Epithelial cell of proximal tubule (primary cell): ENCODE results near the gene KCNIP1. TPM values are rescaled to one million over a fixed set of nuclear protein-coding genes. Genes with fewer than 3 reads are reported as not detected.

Experiments used
- DNase-seq: peaks from one replicate; pipeline ENCODE4 v3.0.0-alpha.2; 2011; ENCODE audit warnings: low read depth
- H3K4me3 ChIP-seq: 2 replicates; pipeline ENCODE4 v1.5.1; 2011; ENCODE audit warnings: low read depth, mild to moderate bottlenecking, low read length
- total RNA-seq: library from RNA; depleted of rRNA; stranded (reverse); fragments of >200 nt; gene quantifications from 2 replicates; pipeline ENCODE4 v1.2.3, GENCODE V29; 2015
- TF ChIP-seq, protein P1 (sequence below): conservative IDR thresholded peaks from 2 replicates; pipeline ENCODE4 v1.5.1; 2012; ENCODE audit warnings: low read depth, mild to moderate bottlenecking, low read length

Gene KCNIP1
- total RNA-seq, 1 donor from 2014 or later, result 2.0 TPM

DNA sequence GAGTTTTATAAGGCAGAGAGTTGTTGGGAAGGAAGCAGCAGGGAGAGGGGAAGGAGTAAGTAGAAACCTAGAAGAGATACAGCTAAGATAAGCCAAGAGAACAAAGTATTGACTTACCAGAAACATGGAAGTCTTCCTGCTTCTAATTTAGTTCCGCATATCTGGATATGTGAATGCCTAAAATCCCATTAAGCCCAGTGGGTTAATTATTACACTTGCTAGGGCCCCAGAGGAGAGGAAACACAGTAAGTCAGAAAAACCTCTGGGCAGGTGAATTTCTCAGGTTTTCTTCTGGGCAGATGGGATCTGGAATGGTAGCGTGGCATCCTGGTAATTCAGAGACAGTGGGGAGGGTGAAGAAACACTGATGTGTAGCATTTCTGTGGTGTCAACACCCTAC is 175.0 kb downstream of the KCNIP1 start:
- no peak overlapping the region for H3K4me3 ChIP-seq
- no peak for DNase-seq
- TF ChIP-seq, protein P1, sequence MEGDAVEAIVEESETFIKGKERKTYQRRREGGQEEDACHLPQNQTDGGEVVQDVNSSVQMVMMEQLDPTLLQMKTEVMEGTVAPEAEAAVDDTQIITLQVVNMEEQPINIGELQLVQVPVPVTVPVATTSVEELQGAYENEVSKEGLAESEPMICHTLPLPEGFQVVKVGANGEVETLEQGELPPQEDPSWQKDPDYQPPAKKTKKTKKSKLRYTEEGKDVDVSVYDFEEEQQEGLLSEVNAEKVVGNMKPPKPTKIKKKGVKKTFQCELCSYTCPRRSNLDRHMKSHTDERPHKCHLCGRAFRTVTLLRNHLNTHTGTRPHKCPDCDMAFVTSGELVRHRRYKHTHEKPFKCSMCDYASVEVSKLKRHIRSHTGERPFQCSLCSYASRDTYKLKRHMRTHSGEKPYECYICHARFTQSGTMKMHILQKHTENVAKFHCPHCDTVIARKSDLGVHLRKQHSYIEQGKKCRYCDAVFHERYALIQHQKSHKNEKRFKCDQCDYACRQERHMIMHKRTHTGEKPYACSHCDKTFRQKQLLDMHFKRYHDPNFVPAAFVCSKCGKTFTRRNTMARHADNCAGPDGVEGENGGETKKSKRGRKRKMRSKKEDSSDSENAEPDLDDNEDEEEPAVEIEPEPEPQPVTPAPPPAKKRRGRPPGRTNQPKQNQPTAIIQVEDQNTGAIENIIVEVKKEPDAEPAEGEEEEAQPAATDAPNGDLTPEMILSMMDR, result no peak

DNA sequence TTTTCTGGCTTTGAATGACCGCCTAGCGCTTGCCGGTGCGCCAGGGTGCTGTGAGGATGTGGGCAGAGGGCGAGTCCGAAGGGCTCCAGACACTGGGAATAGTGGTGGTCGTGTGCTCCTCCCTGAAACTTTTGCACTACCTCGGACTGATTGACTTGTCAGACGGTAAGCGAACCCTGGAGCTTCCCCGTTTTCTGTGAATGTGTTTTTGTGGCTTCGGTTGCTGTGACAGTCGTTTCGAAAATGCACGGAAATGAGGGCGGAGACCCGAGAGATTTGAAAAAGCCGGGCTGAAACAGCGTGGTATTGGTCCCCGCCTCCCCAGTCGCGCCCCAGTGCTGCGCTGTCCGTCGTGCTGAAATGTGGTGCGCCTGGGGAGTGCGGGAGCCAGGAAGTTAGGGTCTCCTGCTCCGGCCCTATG is 177.2 kb downstream of the KCNIP1 start:
- DNase-seq, result no peak
- peak overlapping the region; percentile 39 for H3K4me3 ChIP-seq
- TF ChIP-seq, protein P1, result no peak

DNA sequence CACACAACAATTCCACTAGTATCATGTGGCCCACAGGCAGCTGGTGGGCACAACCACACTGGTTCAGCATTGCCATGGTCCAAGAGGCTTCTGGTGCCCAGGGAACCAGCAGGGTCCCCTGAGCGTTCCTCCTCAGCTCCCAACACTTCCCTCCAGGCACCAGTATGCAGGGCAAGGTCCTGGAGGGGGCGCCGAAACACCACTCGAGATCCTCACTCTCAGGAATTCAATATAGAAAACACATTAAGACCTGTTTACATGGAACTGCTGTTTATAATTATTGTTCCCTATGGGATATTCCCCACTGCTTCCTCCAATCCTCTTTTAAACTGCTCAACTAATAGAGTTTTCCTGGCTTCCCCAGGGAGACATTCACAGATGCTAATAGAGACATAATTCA is 187.8 kb downstream of the KCNIP1 start:
- no peak overlapping the region for H3K4me3 ChIP-seq
- TF ChIP-seq, protein P1, result no peak

DNA sequence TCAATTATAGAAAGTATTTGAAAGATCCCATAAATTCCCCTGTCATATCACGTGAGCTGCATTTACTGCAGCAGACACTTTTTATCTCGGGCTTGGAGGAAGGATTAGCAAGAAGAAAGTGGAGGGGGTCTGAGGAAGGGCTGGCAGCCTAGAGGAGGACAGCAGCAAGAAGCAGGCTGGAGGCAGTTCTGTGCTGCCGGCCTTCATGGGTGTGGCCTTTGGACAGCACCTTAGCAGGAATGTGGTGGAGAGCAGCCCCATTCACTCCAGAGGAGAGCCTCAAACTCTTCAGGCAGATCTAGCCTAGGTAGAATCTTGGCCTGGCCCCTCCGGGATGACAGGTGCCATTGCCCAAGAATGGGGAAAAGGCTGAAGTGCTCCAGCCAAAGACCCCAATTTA is 189.9 kb downstream of the KCNIP1 start:
- H3K4me3 ChIP-seq, result no peak overlapping the region
- no peak for DNase-seq
- TF ChIP-seq, protein P1, result no peak

More for the DNA sequence above, 187.8 kb downstream of the KCNIP1 start:
- DNase-seq, result no peak

DNA sequence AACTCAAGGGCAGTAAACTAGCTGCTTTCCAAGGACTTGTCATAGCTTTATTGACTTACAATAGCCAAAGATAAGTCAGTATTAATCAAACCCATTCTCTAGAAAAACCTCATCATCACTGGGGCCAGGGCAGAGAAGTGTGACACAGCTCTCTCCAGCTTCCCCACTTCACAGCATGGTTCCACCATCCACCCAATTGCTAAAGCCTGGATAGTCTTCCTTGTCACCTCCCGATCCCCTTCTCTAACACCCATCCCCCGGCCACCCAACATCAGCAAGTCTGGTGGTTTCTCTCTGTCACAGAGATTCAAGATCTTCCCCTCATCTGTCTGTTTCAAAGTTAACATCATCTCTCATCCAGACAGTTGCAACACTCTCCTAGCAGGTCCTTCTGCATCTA is 191.1 kb downstream of the KCNIP1 start:
- no peak for DNase-seq
- TF ChIP-seq, protein P1, result no peak
- no peak overlapping the region for H3K4me3 ChIP-seq

DNA sequence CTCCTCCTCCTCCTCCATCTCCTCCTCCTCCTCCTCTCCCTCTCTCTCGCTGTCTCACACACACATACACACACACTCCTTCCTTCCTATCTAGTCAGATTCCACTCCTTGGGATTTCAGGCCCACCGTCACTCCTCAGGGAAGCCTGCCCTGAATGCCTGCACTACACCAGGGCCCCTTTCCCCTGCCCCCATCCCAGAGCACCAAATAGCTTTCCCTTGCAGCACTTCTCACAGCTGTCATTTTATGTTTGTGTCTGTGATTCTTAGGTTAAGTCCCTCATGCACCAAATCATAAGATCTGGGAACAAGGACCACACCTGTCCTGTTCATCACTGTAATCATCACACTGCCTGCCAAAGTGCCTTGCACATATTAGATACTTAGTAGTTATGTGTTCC is 193.2 kb downstream of the KCNIP1 start:
- TF ChIP-seq, protein P1, result no peak
- no peak overlapping the region for H3K4me3 ChIP-seq
- DNase-seq, result no peak

DNA sequence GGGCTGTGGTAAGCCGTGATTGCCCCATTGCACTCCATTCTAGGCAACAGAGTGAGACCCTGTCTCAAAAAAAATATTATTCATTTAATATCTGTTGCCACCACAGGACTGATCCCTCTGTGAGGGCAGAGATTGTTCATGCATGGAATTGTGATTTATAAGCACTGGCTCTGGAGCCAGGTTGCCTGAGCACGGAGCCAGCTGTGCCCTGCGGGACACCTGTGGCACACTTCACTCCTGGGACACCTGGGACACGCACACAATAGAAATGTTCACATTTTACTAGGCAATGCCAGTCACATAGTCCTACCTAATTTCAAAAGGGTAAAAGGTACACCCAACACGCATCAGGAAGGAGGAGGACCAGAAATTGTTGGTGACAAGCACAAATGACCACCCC is 196.7 kb downstream of the KCNIP1 start:
- no peak for DNase-seq
- TF ChIP-seq, protein P1, result no peak
- no peak overlapping the region for H3K4me3 ChIP-seq
